ENCODE results near the gene CCDC186.
"Not testable (repeated sequence)": the region's sequence is repeated elsewhere in the genome, so short reads cannot be mapped to it uniquely, and the experiment has no call there.

The CCDC186 gene

DNA sequence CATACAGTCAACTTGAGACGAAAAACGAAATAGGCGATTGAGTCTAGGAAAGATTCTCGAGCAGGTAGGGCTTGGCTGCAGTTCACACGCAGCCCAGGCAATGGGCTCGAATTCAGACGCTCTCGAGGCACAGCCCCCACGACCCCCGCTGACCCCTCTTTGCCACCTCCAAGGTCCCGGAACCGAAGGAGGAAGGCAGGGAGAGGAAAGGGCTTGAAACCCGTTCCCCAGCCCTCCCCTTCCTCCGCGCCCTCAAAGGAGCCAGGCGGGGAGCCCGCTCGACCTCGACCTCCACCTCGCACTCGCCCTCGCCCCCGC is 441 bp downstream of the CCDC186 start:
- no peak for DNase-seq (ENCODE audit: low spot score)

DNA sequence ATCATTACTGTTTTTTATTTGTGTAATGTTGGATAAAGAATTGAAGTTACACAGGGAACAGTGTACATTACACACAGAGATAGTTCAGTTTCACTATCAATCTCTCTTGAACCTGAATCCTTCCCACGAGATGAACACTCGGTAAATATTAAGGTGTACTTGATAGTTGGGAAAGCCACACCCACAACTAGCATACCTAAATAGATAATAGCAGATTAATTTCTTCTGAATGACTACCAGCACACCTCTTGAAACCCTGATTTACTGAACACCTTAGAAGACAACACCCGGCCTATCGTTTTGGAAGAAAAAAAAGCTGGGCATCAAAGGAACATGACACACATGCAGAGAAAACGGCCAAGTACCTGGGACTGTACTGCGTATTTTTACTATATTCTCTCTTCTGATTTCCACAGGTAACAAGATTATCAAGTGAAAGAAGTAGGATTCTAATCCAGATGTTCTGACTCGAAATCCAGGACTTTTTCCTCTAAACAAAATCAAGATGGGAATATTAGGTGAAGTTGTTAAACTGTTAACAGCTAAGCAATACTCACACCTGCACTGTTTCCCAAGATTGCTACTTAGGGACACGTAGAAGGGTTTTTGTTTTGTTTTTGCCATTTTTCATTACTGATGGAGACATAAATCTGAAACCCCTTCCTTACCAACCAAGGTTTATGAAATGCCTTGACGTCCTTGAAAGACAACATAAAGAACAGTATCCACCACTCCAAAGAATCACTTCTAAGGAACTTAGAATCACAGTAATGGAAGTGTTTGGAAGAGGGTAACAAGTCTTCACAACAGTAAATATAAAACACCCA is 1.0 kb downstream of the CCDC186 start:
- no peak for DNase-seq (ENCODE audit: low spot score)

DNA sequence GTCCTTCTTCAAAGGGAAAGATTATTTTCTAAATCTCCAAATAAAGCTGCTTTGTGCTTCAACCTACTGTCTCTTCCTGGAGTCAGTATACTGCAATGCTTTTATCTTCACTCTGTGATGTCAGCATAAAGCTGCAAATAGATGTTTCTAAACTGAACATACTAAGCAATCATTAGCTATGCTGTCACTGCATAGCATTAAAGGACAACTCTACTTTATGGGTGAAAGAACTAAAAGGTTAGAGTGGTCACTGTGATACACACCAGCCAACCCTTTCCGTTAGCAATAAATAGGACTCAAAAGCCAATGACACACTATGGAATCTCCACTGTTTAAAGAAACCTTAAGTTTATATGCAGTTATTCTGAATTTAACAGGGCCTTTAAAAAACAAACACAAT is 1.8 kb downstream of the CCDC186 start:
- DNase-seq (ENCODE audit: low spot score): no peak

DNA sequence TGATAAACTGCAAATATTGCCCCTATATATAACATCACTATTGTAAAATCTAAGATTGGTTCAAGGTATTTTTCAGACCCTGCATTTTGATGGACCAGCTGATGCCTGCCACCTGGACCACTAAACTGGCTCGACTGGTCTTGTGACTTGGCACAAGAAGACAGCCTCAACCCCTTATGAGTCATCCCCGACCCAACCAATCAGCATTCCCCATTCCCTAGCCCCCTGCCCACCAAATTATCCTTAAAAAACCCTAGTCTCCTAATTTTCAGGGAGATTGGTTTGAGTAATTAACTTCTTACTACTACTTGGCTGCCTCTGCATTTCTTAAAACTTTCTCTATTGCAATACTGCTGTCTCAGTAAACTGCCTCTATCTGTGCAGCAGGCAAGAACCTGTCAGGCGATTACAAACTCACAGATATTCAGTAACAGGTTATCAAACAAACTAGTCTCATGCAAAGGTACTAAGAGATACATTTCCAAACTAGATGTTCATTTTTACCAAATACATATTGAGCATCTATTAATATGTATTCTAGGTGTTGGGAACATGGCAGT is 5.5 kb downstream of the CCDC186 start:
- no peak for DNase-seq (ENCODE audit: low spot score)

- DNase-seq (ENCODE audit: low spot score): no peak
These were observed 6.0 kb downstream of the CCDC186 start for GRCh38 chr10:114167985-114168384.

DNA sequence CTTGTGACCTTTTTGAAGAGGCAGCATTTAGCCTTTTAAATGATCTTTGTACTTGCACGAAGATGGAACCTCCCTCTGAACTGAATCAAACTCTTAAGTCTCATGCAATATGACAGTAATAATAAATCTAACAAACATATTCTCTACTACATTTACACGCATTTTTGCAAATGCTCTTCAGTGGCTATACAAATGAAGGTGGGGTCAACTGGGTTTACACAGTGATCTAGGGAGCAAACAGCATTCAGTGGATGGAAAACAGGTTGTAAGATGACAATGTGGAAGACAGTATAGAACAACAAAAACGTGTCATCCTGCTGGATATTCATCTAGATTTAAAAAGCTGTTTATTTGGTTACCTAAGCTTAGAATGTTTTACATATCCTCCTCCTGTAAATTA is 7.5 kb downstream of the CCDC186 start:
- DNase-seq (ENCODE audit: low spot score): no peak

- DNase-seq (ENCODE audit: low spot score): no peak
These were observed 8.0 kb downstream of the CCDC186 start for GRCh38 chr10:114166043-114166442.

GRCh38 chr10:114163062-114163461 is 10.9 kb downstream of the CCDC186 start:
- no peak for DNase-seq (ENCODE audit: low spot score)

GRCh38 chr10:114157912-114158311 is 16.1 kb downstream of the CCDC186 start:
- no peak for DNase-seq (ENCODE audit: low spot score)

DNA sequence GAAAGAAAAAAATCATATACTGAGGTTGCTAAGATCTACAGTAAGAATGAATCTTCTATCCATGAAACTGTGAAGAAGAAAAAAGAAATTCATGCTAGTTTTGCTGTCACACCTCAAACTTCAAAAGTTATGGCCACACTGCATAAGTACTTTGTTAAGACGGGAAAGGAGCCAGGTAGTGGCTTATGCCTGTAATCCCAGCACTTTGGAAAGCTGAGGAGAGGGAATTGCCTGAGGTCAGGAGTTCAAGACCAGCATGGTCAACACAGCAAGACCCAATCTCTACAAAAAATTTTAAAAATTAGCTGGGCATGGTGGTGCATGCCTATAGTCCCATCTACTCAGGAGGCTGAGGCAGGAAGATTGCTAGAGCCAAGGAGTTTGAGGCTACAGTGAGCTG is 22.1 kb downstream of the CCDC186 start:
- no peak for DNase-seq (ENCODE audit: low spot score)

DNA sequence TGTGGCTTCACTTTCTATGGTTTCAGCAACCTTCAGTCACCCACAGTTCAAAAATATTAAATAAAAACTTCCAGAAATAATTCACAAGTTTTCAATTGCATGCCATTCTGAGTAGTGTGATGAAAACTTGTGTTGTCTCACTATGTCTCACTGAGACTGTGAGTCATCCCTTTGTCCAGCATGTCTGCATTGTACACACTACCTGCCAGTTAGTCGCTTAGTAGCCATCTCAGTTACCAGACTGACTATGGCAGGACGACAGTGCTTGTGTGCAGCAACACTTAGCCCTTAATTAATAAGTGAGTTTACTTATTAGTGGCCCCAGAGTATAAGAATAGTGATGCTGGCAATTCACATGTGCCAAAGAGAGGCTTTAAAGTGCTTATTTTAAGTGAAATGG is 22.5 kb downstream of the CCDC186 start:
- DNase-seq (ENCODE audit: low spot score): no peak

DNA sequence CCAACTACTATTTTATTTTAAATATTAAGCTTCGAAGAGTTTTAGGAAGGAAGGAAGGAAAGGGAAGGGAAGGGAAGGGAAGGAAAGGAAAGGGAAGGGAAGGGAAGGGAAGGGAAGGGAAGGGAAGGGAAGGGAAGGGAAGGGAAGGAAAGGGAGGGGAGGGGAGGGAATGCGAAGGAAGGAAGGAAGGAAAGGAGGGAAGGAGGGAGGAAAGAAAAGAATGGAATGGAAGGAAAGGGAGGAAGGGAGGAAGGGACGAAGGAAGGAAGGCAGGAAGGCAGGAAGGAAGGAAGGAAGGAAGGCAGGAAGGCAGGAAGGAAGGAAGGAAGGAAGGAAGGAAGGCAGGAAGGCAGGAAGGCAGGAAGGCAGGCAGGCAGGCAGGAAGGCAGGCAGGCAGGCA is 24.5 kb downstream of the CCDC186 start:
- DNase-seq (ENCODE audit: low spot score): not testable (repeated sequence)

GRCh38 chr10:114143160-114143559 is 30.8 kb downstream of the CCDC186 start:
- DNase-seq (ENCODE audit: low spot score): no peak

- no peak for DNase-seq (ENCODE audit: low spot score)
These were observed 32.0 kb downstream of the CCDC186 start for GRCh38 chr10:114142018-114142417.

GRCh38 chr10:114140827-114141226 is 33.2 kb downstream of the CCDC186 start:
- not testable (repeated sequence) for DNase-seq (ENCODE audit: low spot score)

DNA sequence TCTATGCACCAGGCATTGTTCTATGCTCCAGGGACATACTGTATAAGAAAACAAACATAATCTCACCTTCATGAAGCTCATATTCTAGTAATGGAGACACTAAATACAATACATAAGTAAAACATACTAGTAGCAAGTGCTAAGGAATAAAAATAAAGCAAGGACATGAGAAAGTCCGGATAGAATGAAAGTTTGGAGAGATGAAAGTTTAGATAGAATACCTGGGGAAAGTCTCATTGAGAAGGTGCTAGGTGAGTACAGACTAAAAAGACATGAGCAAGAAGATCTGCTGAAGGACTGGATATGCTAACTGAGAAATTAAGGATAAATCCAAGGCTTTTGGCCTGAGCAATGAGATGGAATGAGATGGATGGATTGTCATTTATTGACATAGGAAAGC is 34.0 kb downstream of the CCDC186 start:
- DNase-seq (ENCODE audit: low spot score): no peak

DNA sequence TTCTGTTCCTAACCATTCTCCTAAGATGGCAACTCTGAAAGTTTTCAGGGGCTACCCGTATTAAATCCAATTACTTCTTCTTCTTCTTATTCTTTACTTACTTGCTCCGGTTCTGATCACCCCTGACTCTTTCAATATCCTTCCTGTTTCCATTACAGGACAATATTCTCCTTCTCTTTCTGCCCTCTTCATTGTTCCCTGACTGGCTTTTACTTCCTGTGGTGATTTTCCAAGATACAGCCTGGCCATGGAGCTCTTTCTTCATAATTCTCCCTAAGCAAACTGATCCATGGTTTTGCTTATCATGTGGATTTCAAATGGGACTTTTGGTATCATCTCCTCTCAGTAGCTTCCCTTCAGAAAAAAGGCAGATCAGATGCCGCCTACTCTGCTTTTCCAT is 35.4 kb downstream of the CCDC186 start:
- DNase-seq (ENCODE audit: low spot score): no peak

DNA sequence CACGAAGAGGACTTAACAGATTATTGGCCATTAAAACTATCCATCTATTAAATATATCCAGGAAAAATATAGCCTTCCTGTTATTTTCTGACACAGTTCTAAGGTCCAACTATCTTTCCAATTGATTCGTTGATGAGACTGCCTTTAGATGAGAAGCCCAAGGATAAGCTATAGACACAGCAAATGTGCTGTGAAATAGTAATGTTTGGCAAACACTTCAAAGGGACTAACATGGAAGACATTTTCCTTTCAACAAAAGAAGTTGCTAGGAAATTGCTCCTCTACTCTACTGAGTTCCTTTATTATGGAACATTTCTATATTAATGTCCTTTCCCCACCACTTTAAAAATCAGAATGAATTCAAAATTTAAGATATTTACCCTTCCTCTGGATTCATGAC is 38.5 kb downstream of the CCDC186 start:
- DNase-seq (ENCODE audit: low spot score): no peak

GRCh38 chr10:114131094-114131493 is 42.9 kb downstream of the CCDC186 start:
- DNase-seq (ENCODE audit: low spot score): no peak

DNA sequence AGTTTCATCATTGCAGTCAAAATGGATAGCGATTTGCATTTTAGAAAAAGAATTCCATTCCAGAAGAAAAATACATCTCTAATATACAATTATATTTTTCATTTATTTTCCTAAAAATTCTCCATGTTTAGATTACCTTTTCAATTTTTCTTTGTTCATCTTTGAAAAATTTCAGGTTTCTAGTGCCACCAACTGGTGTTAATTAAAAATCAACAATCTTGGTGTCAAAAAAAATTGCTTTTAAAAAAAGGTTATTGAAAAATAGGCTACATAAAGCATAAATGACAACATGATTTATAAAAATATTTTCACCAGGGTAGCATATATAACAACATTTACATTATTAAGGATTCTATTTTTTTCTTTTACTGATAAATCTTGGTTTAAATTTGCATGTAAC is 53.0 kb downstream of the CCDC186 start:
- no peak for DNase-seq (ENCODE audit: low spot score)

DNA sequence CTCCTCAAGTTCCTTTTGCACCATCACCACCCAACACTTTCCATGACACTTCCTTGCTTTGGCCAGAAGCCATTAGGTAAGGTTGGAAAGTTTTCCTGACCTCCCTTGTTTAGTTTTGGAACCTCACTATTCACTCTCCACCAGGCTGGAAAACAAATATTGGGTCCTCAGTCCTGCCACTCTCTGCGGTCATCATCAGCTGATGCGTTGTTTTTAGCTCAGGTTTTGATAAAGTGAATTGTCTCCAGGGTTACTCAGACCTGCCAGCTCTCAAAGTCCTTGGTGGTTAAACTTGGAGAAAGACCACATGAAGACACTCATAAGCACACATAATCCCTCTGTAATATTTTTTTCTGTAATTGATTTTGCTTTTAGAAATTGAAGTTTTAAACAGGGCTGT is 55.5 kb downstream of the CCDC186 start:
- DNase-seq (ENCODE audit: low spot score): no peak

DNA sequence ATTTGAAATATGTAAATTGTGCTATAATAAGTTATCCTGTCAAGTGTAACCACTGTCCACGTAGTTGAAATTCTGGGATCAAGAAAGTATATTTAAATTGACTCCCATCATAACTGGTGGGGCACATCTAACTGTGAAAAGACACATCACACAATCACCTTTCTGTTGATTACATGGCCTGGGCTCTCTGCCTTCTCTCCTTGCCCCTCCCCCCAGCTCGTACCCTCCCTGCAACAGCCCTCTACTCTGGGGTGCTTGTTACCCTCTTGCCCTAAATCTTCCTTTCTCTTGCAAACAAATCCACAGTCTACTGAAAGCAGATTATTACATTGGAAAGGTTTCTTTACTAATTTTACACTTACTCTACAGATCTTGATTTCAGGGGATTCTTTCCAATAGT is 56.3 kb downstream of the CCDC186 start:
- no peak for DNase-seq (ENCODE audit: low spot score)

DNA sequence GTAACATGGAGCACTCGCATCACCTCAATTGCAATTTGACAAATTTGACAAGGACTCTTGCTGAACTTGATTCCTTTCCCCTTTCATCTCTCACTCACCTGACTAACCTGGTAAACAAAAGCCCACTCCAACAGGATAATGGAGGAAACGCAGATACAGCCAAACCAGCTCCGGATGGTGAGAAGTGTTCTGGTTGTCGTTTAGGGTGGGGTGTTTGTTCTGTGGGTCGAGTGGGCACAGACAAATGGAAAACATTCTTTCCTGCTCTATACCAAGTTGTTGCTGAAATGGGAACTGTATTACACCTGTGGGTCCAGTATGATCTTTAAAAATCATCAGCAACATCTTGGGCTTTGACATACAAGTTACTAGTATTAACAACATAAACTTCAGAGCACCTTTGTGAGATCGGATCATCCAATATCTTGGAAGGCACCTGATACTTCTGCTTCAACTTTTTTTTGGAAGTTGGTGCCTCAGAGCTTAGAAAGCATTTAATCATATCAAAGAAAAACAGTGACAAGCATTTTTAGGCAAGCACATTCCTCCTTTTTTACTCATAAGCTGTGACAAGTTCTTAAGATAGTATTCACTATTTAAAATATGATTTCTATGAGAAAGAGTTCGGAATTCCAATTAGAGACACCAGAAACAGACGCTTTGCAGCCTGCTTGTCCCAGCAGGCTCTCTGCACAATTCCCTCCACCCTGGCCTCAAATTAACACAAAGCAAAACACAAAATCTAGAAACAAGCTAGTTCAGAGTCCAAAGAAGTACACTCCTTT is 58.1 kb downstream of the CCDC186 start:
- DNase-seq (ENCODE audit: low spot score): no peak

All from HuH-7.5 (cell line).